ENCODE data around the gene PTGER1.

PTGER1 gene

GRCh38 chr19:14479309-14479974, 4.3 kb upstream of the PTGER1 start:
- no peak for TF ChIP-seq POLR2A (IDR thresholded peaks at IDR 0.05; ENCODE audit: low read depth, low read length)
- no peak for TF ChIP-seq POLR2AphosphoS5 (IDR thresholded peaks at IDR 0.05; ENCODE audit: low read depth, low read length)
- no peak for TF ChIP-seq TAF1 (IDR thresholded peaks at IDR 0.05; ENCODE audit: borderline replicate concordance, low read depth, low read length)
- DNase-seq (ENCODE audit: insufficient read length), result no peak
- FAIRE-seq, result no peak

- no peak for TF ChIP-seq POLR2A (IDR thresholded peaks at IDR 0.05; ENCODE audit: low read depth, low read length)
- TF ChIP-seq POLR2AphosphoS5 (IDR thresholded peaks at IDR 0.05; ENCODE audit: low read depth, low read length), result no peak
- no peak for TF ChIP-seq TAF1 (IDR thresholded peaks at IDR 0.05; ENCODE audit: borderline replicate concordance, low read depth, low read length)
- DNase-seq (ENCODE audit: insufficient read length) (no peak), FAIRE-seq (no peak)
These were observed 3.0 kb upstream of the PTGER1 start for GRCh38 chr19:14478113-14478545.

- no peak for TF ChIP-seq TAF1 (IDR thresholded peaks at IDR 0.05; ENCODE audit: borderline replicate concordance, low read depth, low read length)
- TF ChIP-seq POLR2AphosphoS5 (IDR thresholded peaks at IDR 0.05; ENCODE audit: low read depth, low read length), result no peak
- no peak for TF ChIP-seq POLR2A (IDR thresholded peaks at IDR 0.05; ENCODE audit: low read depth, low read length)
- FAIRE-seq (no peak), DNase-seq (ENCODE audit: insufficient read length) (no peak)
These were observed 2.4 kb upstream of the PTGER1 start for GRCh38 chr19:14477418-14478112.

GRCh38 chr19:14476673-14477401, 1.7 kb upstream of the PTGER1 start:
- DNase-seq (ENCODE audit: insufficient read length) (no peak), FAIRE-seq (no peak)
- no peak for TF ChIP-seq POLR2AphosphoS5 (IDR thresholded peaks at IDR 0.05; ENCODE audit: low read depth, low read length)

GRCh38 chr19:14476327-14476672, 1.1 kb upstream of the PTGER1 start:
- FAIRE-seq (no peak), DNase-seq (ENCODE audit: insufficient read length) (no peak)
- TF ChIP-seq POLR2AphosphoS5 (IDR thresholded peaks at IDR 0.05; ENCODE audit: low read depth, low read length), result no peak

- no peak for DNase-seq (ENCODE audit: insufficient read length)
- no peak for FAIRE-seq
- no peak for TF ChIP-seq POLR2AphosphoS5 (IDR thresholded peaks at IDR 0.05; ENCODE audit: low read depth, low read length)
- no peak for TF ChIP-seq TAF1 (IDR thresholded peaks at IDR 0.05; ENCODE audit: borderline replicate concordance, low read depth, low read length)
- TF ChIP-seq POLR2A (IDR thresholded peaks at IDR 0.05; ENCODE audit: low read depth, low read length), result no peak
These were observed 327 bp downstream of the PTGER1 start for GRCh38 chr19:14474827-14475226.

- TF ChIP-seq POLR2AphosphoS5 (IDR thresholded peaks at IDR 0.05; ENCODE audit: low read depth, low read length), result no peak
- no peak for TF ChIP-seq POLR2A (IDR thresholded peaks at IDR 0.05; ENCODE audit: low read depth, low read length)
- TF ChIP-seq TAF1 (IDR thresholded peaks at IDR 0.05; ENCODE audit: borderline replicate concordance, low read depth, low read length), result no peak
- no peak for FAIRE-seq
- no peak for DNase-seq (ENCODE audit: insufficient read length)
These were observed 1.1 kb downstream of the PTGER1 start for GRCh38 chr19:14473978-14474578.

- FAIRE-seq (no peak), DNase-seq (ENCODE audit: insufficient read length) (no peak)
- TF ChIP-seq POLR2AphosphoS5 (IDR thresholded peaks at IDR 0.05; ENCODE audit: low read depth, low read length), result no peak
- TF ChIP-seq POLR2A (IDR thresholded peaks at IDR 0.05; ENCODE audit: low read depth, low read length), result no peak
- no peak for TF ChIP-seq TAF1 (IDR thresholded peaks at IDR 0.05; ENCODE audit: borderline replicate concordance, low read depth, low read length)
These were observed 1.8 kb downstream of the PTGER1 start for GRCh38 chr19:14473073-14473977.

GRCh38 chr19:14472202-14472938, 2.8 kb downstream of the PTGER1 start:
- DNase-seq (ENCODE audit: insufficient read length) (peak; percentile 97), FAIRE-seq (peak; percentile 76)
- TF ChIP-seq TAF1 (IDR thresholded peaks at IDR 0.05; ENCODE audit: borderline replicate concordance, low read depth, low read length), result no peak
- 0 out of 2 replicates have a peak, but pooled peaks have one; percentile 26 for TF ChIP-seq POLR2AphosphoS5 (IDR thresholded peaks at IDR 0.05; ENCODE audit: low read depth, low read length)
- no peak for TF ChIP-seq POLR2A (IDR thresholded peaks at IDR 0.05; ENCODE audit: low read depth, low read length)

- DNase-seq (ENCODE audit: insufficient read length) (no peak), FAIRE-seq (no peak)
- TF ChIP-seq POLR2AphosphoS5 (IDR thresholded peaks at IDR 0.05; ENCODE audit: low read depth, low read length) (no peak), POLR2A (IDR thresholded peaks at IDR 0.05; ENCODE audit: low read depth, low read length) (no peak), TAF1 (IDR thresholded peaks at IDR 0.05; ENCODE audit: borderline replicate concordance, low read depth, low read length) (no peak)
These were observed 3.5 kb downstream of the PTGER1 start for GRCh38 chr19:14471436-14472187.

Measured in GM12892 (cell line).